GM20431 (cell line): ENCODE data around the gene IFT172.
"Not testable (repeated sequence)": the region's sequence is repeated elsewhere in the genome, so short reads cannot be mapped to it uniquely, and the experiment has no call there.

ENCODE experiments used
- in situ Hi-C: fragments of 300-500 bp; cut with MseI, MboI; formaldehyde crosslinking; loops from one replicate; pipeline ENCODE4 v1.15.0; 2020; ENCODE audit warnings: low sequenced_read_pairs; ENCODE audit not compliant: unreplicated experiment

Gene IFT172

GRCh38 chr2:27428213-27428977, 61.1 kb downstream of the IFT172 start, which contains the start of gene NRBP1:
TSS of gene NRBP1 (plus strand) at chr2:27428631. CDS start at chr2:27433274, 4,643 bp downstream.
- in situ Hi-C loops, result no loop called here

DNA sequence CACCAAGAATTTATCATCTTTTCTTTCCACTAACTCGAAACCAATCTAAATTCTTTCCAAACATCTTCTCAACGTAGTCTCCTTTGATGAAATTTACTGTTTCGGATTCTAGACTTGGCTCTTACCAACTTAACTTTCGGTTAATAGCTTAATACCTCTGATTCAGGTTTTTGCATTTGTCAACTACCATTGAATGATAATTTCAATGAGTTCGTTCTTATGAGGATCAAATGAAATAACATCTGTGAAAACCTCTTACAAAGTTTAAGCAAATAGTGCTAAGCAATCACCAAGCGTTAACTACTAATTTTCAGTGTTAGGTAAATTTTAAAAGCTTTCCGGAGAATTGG, 61.7 kb downstream of the IFT172 start:
- in situ Hi-C loops, result no loop called here

DNA sequence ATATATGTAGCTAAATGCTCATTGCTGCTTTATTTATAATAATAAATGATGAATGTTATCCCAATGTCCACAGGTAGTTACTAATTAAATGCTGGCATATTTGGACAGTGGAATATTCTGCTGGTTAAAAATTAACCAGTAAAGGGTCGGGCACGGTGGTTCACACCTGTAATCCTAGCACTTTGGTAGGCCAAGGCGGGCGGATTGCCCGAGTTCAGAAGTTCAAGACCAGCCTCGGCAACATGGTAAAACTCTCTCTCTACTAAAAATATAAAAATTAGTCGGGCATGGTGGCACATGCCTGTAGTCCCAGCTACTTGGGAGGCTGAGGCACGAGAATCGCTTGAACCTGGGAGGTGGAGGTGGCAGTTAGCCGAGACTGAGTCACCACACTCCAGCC, 64.5 kb downstream of the IFT172 start:
- in situ Hi-C loops, result not testable (repeated sequence)

GRCh38 chr2:27422958-27423357, 66.6 kb downstream of the IFT172 start:
- in situ Hi-C loops, result no loop called here

- in situ Hi-C loops, result no loop called here
Measured at GRCh38 chr2:27421660-27422250, 67.8 kb downstream of the IFT172 start.

DNA sequence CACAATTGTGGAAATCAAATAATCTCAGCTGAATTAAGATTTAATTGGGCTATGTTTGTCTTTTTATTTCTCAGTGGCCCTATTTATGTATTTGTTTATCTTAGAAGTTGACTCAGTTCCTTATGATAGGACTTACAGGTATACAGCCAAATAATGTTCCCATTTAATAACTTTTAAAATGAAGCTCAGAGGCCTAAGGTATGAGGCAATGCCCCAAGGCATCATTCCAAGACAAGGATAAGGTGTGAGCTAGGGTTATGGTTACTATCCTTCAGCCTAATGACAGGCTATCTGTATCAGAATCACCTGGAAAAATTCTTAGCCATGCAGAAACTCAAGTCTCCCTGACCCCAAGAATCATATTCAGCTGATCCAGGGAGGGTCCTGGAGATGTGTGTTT, 68.5 kb downstream of the IFT172 start:
- in situ Hi-C loops, result no loop called here

GRCh38 chr2:27416151-27416550, 73.4 kb downstream of the IFT172 start:
- in situ Hi-C loops, result no loop called here

GRCh38 chr2:27412419-27413152, 77.0 kb downstream of the IFT172 start:
- in situ Hi-C loops, result no loop called here

DNA sequence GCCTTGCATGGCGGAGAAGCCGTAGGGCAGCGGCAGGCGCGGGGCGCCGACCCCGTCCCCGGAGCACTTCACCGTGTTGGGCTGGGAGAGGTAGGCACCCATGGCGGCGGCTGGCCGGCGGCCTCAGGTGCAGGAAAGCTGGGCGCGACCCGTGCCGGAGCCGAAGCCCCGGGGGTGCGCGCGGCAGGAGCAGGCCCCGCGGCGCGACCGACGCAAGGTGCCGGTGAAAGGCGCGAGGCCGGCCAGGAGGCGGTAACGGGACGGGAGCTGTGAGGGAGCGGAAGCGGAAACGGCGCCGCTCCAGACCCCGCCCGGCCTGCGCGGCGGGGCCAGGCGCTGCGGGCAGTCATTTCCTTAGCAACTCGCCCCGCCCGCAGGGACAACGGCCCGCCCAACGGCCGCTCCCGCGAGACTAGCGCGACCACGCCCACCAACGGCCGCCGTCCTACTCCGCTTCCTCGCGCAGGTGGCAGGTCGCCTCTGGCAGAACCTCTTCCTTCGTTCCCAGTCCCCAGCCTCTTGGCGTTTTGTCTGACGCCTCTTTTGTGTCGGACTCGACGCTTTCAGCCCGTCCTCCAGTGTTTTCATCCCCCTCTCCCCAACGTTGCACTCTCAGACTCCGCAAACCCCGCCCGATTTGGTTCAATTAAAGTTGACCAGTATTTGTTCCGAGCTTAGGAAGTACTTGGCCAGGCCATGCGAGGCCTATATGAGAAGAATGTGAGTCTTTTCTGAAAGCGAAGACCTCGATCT, 80.0 kb downstream of the IFT172 start, which contains the start of gene PPM1G:
PPM1G (minus strand) TSS at position 271 of the 753 bp plus-strand sequence; CDS start at position 102, 169 bp downstream.
- in situ Hi-C loops, result no loop called here

DNA sequence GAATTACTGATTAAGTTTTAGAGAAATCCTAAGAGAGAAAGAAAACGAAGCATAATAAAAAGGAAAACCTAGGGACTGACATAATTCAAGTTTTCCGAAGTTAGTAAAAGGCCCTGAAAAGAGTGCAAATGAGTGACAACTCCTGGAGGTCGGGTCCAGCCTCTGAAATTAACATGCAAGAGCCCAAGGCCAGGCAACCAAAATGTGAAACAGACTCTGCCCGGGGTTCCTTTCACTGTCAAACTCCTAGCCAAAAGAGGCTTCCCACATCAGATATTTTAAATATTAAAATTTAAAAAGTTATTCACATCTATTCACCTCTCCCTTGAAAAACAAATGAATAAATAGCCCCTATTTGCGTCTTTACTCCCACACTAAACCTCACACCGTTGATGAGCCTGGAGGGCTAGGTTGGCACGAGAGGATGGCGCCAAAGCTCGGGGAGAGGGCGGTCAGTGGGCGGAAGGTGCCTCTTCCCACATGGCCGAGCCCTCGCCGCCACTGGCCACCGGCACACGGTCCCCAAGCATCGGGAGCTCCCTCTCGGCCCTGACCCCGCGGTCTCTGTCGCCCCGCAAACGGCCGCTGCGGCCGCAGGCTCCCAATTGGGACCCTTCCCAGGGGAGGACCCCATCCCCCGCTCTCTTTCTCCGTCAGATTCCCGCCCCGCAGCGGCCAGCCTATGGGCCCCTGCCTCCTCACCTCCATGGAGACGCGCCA, 80.8 kb downstream of the IFT172 start:
- in situ Hi-C loops, result no loop called here

GRCh38 chr2:27407798-27408491, 81.6 kb downstream of the IFT172 start:
- in situ Hi-C loops, result no loop called here

- in situ Hi-C loops, result no loop called here
Measured at GRCh38 chr2:27400348-27401135, 89.0 kb downstream of the IFT172 start.

GRCh38 chr2:27398962-27399361, 90.6 kb downstream of the IFT172 start:
- in situ Hi-C loops, result no loop called here
